SK-N-DZ (cell line): Measurements from ENCODE around the gene ITGB8.
"Not testable (repeated sequence)": the region's sequence is repeated elsewhere in the genome, so short reads cannot be mapped to it uniquely, and the experiment has no call there.

Source experiments
- DNase-seq: peaks from one replicate; pipeline ENCODE4 v3.0.0-alpha.2; 2015; ENCODE audit warnings: low spot score

The ITGB8 gene

GRCh38 chr7:20381406-20382034, 50.8 kb downstream of the ITGB8 start:
- no peak for DNase-seq

DNA sequence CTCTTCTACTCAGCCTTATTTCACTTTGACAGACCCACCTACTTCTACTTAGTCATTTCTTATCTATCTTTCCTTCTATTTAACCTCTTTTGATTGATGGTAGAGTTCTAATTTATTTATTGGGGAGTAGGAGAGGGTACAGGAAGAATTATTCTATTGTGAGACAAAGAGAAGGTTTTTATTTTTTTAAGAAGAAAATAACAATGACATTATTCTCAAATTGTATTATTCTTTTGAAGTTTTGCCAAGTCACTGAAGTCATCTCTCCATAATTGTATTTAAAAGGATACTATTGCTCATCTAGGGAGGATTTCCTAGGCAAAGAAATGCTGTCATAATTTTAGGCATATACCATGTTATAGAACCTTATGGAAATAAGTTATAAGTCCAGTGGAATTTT, 52.7 kb downstream of the ITGB8 start:
- DNase-seq, result no peak

DNA sequence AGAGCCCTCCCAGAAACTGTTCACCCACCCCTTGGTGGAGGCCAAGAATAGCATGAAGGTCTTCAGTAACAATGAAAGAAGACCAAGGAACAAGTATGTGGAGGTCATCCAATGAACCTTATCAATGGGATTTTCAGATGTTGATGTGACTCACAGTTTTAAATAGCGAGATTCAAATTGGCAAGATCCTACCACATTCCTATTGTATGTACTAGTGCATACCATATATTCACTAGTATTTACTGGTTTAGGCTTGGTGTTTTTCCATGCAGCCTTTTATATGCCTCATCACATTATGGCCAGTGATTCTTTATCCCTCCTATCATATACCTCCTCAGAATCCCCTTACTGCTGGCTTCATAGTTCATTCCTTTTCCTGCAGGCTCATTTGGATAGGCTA, 54.4 kb downstream of the ITGB8 start:
- DNase-seq, result no peak

DNA sequence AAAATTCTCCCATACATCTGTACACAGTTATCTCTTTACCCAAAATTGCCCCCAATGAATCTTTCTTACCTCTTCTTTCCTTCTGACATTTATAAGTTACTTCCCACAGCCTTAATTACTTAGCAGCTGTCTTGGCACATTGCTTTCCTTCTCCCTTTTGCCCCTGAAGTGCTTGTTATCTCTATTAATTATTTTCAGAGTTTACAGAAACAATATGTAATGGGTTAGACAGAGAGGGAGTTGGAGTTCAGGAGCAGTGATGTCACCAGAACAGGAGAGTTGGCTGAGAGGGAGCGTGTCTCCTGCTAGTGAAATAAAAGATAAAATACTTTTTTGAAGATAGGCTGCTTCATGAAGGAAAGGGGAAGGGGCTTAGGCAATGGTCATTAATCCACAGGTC, 57.4 kb downstream of the ITGB8 start:
- no peak for DNase-seq

DNA sequence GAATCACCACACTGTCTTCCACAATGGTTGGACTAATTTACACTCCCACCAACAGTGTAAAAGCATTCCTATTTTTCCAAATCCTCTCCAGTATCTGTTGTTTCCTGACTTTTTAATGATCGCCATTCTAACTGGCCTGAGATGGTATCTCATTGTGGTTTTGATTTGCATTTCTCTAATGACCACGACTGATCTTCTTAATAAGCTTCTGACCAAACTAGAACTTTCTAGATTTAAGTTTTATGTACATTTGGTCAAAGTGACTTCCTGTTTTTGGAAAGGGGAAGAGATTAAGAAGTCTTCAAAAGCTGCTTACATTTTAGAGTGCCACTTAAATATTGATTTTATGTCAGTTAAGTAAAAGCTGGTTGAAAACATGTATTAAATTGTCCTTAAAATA, 58.5 kb downstream of the ITGB8 start:
- DNase-seq, result not testable (repeated sequence)

DNA sequence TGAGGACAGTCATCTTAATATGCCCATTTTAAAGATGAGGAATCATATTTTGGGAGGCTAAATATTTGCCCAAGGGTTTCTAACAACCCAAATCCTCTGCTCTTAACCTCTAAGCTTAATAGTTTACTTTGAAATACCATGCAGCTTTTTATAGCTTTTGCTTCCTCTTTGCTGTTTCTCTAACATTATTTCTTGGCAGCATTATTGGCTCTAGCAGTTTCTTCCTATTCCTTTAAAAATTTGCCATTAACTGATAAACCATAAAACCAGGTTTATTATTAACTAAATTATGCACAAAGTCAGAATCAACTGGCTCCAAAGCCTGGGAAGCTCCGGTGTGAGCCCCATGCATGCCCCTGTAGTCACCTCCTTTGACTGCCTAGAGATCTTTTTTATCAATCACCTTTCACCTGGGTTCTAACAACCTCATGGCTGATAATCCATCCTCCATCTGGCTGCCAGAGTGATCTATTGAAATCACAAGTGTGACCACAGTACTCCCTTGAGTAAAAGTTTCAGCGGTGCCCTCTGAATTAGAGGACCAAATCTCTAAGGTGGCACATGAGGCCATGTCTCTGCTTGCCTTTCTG, 62.4 kb downstream of the ITGB8 start:
- no peak for DNase-seq

DNA sequence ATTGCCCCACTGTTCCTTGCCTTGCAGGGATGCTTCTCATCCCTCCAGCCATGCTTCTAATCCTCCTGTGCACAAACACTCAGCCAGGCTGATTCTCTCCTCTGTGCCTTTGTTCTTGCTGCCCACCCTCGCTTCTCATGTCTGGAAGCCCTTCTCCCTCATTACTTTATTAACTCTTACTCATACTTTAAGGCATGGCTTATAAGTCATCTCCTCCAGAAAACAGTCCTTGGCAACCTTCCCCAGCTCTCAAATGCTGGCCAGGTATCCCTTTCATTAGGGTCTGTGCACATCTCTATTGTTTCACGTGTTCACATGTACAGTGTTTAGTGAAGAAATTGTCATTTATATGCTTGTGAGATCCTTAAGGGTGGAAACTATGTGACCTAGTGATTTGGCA, 62.9 kb downstream of the ITGB8 start:
- DNase-seq, result no peak

DNA sequence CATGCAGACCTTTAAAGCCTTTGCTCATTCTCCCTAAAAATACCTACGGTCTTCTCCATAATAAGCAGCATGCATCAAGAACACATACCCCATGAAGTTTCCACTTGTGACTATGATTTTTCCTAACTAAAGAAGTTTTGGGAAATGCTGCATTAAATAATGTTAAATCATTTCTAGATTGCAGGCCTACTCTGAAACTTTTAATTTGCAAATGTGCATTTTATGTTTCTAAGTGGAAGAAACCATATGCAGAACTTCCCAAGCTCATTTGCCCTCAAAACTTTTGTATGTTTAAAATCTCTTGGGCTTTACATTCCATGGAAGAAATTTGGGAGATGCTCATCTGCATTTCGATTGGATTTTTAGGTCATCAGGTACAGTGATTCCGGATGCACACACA, 63.6 kb downstream of the ITGB8 start:
- DNase-seq, result no peak

- no peak for DNase-seq
These were observed 64.4 kb downstream of the ITGB8 start for GRCh38 chr7:20395104-20395503.

- DNase-seq, result no peak
These were observed 64.8 kb downstream of the ITGB8 start for GRCh38 chr7:20395511-20395910.

GRCh38 chr7:20399521-20399920, 68.8 kb downstream of the ITGB8 start:
- DNase-seq, result no peak

- DNase-seq, result no peak
These were observed 71.4 kb downstream of the ITGB8 start for GRCh38 chr7:20401861-20402746.

DNA sequence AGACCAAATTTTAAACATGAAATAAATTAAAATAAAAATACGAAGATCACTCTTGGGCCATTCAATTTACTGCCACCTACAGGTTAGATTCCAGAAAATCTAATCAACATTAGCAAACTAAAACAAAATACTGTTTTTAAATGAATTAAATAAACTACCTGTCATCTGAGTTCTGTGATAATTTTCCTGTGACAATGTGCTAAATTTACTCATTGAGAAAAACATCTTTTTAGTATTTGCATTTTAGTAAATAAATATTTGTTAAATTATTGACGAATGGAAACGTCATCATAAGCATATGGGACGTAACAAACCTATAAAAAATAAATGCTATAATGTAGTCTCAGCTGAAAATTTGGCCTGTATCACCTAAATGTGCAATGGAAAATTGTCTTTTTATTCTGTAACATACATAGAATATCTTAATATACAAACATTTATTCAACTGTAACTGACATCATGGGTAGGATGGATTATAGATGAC, 72.1 kb downstream of the ITGB8 start:
- DNase-seq, result no peak

- DNase-seq, result peak; percentile 23
These were observed 72.6 kb downstream of the ITGB8 start for GRCh38 chr7:20403331-20403730.

GRCh38 chr7:20404320-20404719, 73.6 kb downstream of the ITGB8 start:
- DNase-seq, result no peak

DNA sequence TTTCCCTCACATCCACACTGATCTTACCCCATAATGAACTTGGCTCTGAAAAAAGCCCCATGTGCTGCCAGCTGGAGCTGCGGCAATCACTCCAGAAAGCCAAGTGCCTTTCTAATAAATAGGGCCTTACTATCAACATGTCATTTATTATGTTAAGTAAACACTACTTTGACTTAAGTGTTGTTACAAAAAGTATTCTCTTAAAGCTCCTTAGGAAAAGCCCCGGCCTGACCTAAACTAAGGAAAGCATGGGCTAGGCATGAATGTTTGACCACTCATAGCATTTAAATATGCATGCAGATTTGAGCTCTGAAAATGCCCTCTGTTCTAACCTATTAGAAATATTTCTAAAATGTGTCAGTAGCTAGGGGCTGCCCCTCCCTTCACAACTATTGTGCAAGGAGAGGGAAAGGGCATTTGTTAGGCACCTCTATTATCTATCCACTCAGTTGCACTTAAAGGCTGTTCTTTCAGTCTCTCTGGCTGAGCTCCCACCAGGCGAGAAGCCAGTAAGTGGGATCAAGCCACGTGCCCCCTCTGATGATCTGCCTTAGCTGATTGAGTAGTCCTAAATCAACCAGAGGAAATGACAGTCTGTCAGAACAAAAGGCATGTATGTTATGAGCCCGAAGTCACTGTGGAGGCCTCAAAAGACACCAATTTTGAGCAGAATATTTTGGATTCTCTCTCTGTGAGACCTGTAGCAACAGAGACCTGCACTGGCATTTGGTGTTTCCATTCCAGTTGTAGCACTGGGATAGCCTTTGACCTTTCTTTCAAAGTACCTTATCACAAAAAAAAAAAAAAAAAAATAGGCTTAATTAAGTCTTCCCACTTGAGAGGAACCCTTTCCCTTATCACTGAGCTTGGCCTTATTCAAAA, 77.1 kb downstream of the ITGB8 start:
- no peak for DNase-seq

- no peak for DNase-seq
These were observed 77.7 kb downstream of the ITGB8 start for GRCh38 chr7:20408467-20408826.

GRCh38 chr7:20409961-20410360, 79.3 kb downstream of the ITGB8 start:
- no peak for DNase-seq

DNA sequence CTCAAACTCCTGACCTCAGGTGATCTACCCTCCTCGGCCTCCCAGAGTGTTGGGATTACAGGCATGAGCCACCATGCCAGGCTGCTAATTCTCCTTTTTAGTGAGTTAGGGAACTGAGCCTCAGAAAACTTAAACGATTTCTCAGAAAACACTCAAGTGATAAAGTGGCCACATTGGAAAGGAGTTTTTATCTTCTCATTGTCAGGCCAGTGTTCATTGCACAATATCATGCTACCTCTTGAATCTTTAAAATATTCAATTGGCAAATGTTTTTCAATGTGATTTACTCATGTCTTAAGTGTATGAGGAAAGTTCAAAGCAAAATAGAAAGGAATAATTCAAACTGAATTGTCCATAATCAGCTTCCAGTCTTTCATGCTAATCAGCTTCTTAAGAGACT, 80.7 kb downstream of the ITGB8 start:
- DNase-seq, result no peak

GRCh38 chr7:20412032-20412431, 81.3 kb downstream of the ITGB8 start:
- no peak for DNase-seq

DNA sequence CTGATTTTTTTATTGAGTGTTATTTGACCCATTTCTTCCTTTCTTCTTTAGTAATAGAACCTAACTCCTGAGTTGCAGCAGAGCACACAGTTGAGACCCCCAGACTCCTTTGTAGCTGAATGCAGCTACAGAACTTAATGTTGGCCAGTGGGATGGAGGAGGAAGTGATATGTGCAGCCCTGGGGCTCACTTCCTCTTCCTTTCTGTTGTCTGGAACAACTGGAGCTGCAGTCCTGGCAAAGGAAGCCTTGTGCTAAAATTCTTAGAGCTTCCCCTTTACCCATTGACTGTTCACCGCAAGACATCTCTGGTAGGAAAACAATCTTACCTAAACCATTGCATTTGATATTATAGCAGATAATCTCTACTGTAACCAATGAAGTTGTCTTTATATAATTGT, 86.6 kb downstream of the ITGB8 start:
- no peak for DNase-seq
